PFSK-1 (cell line): Measurements from ENCODE around the gene ARAP1. TPM values are rescaled to one million over a fixed set of nuclear protein-coding genes. Genes with fewer than 3 reads are reported as not detected.
A peak's percentile ranks its signal among the peaks of the same experiment; 100 is the strongest.

ENCODE experiments used
- FOXP2 ChIP-seq: optimal IDR thresholded peaks from 2 replicates; pipeline ENCODE3; 2011; ENCODE audit warnings: borderline replicate concordance, control low read depth, inconsistent platforms; ENCODE audit not compliant: insufficient read depth; ENCODE audit errors: extremely low read length, extremely low read depth
- POLR2AphosphoS5 ChIP-seq: IDR thresholded peaks from 2 replicates; pipeline ENCODE4 v1.6.1; 2012; ENCODE audit warnings: low read depth, mild to moderate bottlenecking, control low read depth, low read length, moderate library complexity
- SIN3A ChIP-seq: IDR thresholded peaks from 2 replicates; pipeline ENCODE4 v1.6.1; 2012; ENCODE audit warnings: mild to moderate bottlenecking, low read length, moderate library complexity, borderline replicate concordance; ENCODE audit not compliant: insufficient read depth
- TAF1 ChIP-seq: IDR thresholded peaks from 2 replicates; pipeline ENCODE4 v1.6.1; 2012; ENCODE audit warnings: low read length, control low read depth, borderline replicate concordance; ENCODE audit not compliant: insufficient read depth
- polyA plus RNA-seq: library from polyadenylated mRNA; unstranded; fragments of >200 nt; gene quantifications from one replicate; pipeline ENCODE4 v1.2.1, GENCODE V29; 2012; ENCODE audit warnings: low read depth, missing spikeins; ENCODE audit not compliant: insufficient read length
- TF ChIP-seq, protein P1 (sequence below), 2 experiments: IDR thresholded peaks; 2 replicates each; pipeline versions ENCODE4 v1.6.1 to v1.8.0; 2011 to 2012; ENCODE audit warnings: low read depth in 2 of 2, low read length in 2 of 2, control low read depth in 1 of 2, inconsistent platforms in 1 of 2, mild to moderate bottlenecking in 1 of 2, moderate library complexity in 1 of 2; ENCODE audit not compliant: insufficient read depth in 1 of 2

Gene ARAP1
- 134 TPM for polyA plus RNA-seq

DNA sequence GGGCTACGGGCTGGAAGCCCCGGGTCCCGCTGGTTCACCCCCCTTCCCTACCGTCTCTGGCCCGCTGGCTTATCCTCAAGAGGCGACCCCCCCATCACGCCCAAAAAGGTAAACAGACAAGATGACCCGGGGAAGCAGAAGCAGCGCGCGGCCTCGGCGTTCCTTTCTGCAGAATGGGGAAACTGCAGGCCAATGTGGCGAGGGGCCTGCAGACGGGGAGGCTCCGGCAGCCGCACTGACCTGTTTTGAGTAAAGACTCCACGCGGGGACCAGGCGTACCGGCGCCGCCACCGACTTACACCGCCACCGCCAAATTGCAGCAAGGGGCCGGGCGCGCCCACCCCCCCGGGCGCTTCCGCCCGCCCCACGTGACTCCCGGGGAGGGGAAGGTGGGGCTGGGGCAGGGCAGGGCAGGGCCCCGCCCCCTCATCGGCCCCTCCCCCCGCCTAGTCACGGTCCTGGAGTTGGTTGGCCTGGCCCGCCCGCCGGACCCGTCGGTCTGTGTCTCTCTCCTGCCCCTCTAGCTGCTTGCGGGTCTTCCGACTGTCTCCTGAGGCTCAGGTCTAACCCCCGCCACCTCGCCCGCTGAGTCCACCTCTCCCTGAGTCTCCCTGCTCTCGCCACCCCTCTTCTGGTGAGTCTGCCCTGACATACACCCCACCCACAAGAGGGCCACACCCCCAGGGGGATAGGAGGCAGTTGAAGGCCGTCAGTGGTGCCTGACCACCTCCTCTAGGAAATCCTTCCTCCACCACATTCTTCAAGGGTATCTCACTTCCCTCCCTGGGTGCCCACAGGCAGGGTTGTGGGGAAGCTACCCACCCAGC lies at the start of gene ARAP1:
TSS of gene ARAP1 (minus strand) at position 321 of the 827 bp plus-strand sequence. CDS start 25,280 bp downstream, outside the sequence.
- TF ChIP-seq, protein P1, sequence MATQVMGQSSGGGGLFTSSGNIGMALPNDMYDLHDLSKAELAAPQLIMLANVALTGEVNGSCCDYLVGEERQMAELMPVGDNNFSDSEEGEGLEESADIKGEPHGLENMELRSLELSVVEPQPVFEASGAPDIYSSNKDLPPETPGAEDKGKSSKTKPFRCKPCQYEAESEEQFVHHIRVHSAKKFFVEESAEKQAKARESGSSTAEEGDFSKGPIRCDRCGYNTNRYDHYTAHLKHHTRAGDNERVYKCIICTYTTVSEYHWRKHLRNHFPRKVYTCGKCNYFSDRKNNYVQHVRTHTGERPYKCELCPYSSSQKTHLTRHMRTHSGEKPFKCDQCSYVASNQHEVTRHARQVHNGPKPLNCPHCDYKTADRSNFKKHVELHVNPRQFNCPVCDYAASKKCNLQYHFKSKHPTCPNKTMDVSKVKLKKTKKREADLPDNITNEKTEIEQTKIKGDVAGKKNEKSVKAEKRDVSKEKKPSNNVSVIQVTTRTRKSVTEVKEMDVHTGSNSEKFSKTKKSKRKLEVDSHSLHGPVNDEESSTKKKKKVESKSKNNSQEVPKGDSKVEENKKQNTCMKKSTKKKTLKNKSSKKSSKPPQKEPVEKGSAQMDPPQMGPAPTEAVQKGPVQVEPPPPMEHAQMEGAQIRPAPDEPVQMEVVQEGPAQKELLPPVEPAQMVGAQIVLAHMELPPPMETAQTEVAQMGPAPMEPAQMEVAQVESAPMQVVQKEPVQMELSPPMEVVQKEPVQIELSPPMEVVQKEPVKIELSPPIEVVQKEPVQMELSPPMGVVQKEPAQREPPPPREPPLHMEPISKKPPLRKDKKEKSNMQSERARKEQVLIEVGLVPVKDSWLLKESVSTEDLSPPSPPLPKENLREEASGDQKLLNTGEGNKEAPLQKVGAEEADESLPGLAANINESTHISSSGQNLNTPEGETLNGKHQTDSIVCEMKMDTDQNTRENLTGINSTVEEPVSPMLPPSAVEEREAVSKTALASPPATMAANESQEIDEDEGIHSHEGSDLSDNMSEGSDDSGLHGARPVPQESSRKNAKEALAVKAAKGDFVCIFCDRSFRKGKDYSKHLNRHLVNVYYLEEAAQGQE (IDR thresholded peaks at IDR 0.05; ENCODE audit: insufficient read depth in 1 of 2, low read depth in 2 of 2, low read length in 2 of 2) = no peak
- TF ChIP-seq FOXP2 = no peak
- TF ChIP-seq POLR2AphosphoS5 = peak; percentile 60; the same call in 1 of the 2 replicates

- TF ChIP-seq SIN3A (no peak), FOXP2 (no peak)
Observed at GRCh38 chr11:72799441-72799840, 47.2 kb upstream of the ARAP1 start.

GRCh38 chr11:72798361-72798760 lies 46.2 kb upstream of the ARAP1 start:
- no peak for TF ChIP-seq TAF1
- TF ChIP-seq FOXP2 = no peak
- TF ChIP-seq, protein P1 (IDR thresholded peaks at IDR 0.05; ENCODE audit: insufficient read depth in 1 of 2, low read depth in 2 of 2, low read length in 2 of 2) = no peak
- no peak for TF ChIP-seq SIN3A

DNA sequence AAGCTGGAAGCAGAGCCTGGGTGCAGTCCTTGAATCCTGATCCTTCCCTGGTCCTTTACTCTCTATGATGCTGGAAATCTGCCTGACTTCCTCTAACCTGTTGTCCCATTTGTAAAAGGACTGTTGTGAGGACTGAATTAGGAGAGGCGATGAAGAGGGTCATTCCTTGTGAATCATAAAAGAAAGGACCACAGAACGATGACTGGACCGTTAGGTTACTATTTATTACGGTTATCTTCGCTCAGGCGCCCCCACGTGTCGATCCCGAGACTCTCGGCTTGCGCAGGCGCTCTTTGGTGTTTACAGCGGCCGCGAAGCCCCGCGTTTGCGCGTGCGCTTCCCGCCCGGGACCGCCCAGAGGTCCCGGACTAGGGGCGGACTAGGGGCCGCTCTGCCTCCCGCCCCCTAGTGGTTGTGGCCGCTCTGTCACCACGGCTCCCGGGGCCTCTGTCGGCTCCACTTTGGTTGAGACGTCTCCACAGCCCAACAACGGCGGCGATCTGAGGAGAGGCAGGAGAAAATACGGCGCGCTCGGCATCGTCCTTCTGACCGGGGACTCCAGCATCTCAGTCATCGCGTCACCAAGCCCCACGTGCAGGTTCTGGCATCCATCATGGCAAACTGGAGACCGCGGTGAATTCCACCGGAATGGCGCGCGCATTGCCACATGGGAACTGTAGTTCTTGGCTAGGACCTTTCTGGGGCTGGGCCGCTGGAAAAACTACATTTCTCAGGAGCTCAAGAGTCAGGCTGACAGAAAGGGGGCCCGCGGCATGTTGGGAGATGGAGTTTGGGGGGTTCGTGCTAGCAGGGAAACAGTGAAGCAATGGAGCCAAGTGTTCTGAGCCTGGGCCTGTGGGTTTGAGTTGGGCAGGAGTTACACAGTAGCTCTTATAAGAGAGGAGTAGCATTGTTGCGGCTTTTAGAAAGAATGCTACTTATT lies 41.5 kb upstream of the ARAP1 start, which contains the start of gene STARD10:
TSS of gene STARD10 (minus strand) at position 623 of the 943 bp plus-strand sequence. CDS start 12,866 bp downstream, outside the sequence.
- TF ChIP-seq SIN3A (peak; percentile 19; the same call in 1 of the 2 replicates), TAF1 (no peak; the same call in 1 of the 2 replicates), FOXP2 (peak; percentile 63), POLR2AphosphoS5 (peak; percentile 78)
- TF ChIP-seq, protein P1 (IDR thresholded peaks at IDR 0.05; ENCODE audit: insufficient read depth in 1 of 2, low read depth in 2 of 2, low read length in 2 of 2) = 0 out of 4 replicates have a peak, but pooled peaks of 1 of the 2 experiments have one; percentile 33

- TF ChIP-seq POLR2AphosphoS5 = no peak
- no peak for TF ChIP-seq SIN3A
- TF ChIP-seq, protein P1 (IDR thresholded peaks at IDR 0.05; ENCODE audit: insufficient read depth in 1 of 2, low read depth in 2 of 2, low read length in 2 of 2) = no peak
- TF ChIP-seq TAF1 = no peak
- no peak for TF ChIP-seq FOXP2
Observed at GRCh38 chr11:72793076-72793424, 40.8 kb upstream of the ARAP1 start.
